Measurements from ENCODE around the gene CHRNG. TPM values are rescaled to one million over a fixed set of nuclear protein-coding genes. Genes with fewer than 3 reads are reported as not detected.

Gene CHRNG
- total RNA-seq, 1 donor from 2014 or later: not detected

DNA sequence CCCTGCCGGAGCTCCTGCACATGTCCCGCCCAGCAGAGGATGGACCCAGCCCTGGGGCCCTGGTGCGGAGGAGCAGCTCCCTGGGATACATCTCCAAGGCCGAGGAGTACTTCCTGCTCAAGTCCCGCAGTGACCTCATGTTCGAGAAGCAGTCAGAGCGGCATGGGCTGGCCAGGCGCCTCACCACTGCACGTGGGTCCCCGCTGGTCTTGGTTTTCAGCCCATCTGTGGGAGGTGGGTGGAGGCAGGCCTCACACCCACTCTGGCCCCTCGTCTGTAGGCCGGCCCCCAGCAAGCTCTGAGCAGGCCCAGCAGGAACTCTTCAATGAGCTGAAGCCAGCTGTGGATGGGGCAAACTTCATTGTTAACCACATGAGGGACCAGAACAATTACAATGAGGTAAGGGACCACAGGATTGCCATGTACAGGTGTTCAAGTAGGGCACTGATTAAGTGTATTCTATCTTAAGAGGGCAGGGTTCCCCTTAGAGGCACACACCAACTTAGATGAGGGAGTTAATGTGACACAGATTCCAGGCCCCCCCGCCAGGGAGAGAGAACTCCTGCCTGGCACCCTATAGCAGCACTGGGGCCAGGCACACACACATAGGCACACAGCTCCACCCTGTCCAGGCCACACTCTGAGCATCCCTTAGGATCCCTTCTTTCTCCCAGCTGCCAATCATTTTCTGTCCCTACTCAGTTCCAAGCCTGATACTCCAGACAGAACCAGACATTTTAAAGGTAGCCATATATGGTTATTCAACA is 5.4 kb upstream of the CHRNG start:
- Mint-ChIP-seq H3K9me3 (ENCODE audit: unreplicated experiment) (peaks cover 3% of the 10 kb centered on the region), H3K27ac (ENCODE audit: unreplicated experiment) (no peak overlapping the region), H3K4me1 (ENCODE audit: low read depth, unreplicated experiment) (peaks cover 2% of the 10 kb centered on the region), H3K4me3 (ENCODE audit: unreplicated experiment) (no peak overlapping the region), H3K27me3 (ENCODE audit: low read depth, unreplicated experiment) (peaks cover 14% of the 10 kb centered on the region), H3K36me3 (ENCODE audit: low read depth, unreplicated experiment) (peaks cover 5% of the 10 kb centered on the region)
- H3K4me2 ChIP-seq (ENCODE audit: low read length): no peak overlapping the region
- H3K9ac ChIP-seq (ENCODE audit: low read length): no peak overlapping the region
- H3K4me3 ChIP-seq (ENCODE audit: insufficient read depth, low read depth, low read length): no peak overlapping the region
- no peaks in the 10 kb centered on the region for H3K36me3 ChIP-seq (ENCODE audit: insufficient read depth, low read length)
- H3K4me1 ChIP-seq (ENCODE audit: insufficient read depth, low read length): no peaks in the 10 kb centered on the region
- H2AFZ ChIP-seq (ENCODE audit: low read depth, low read length): no peak overlapping the region
- DNase-seq (ENCODE audit: low read depth) (no peak), FAIRE-seq (no peak)
- H3K79me2 ChIP-seq (ENCODE audit: insufficient read depth, low read length): no peaks in the 10 kb centered on the region
- H3K27me3 ChIP-seq (ENCODE audit: insufficient read depth, low read length): no peaks in the 10 kb centered on the region
- no peak overlapping the region for H3K27ac ChIP-seq (ENCODE audit: low read depth, low read length)
- TF ChIP-seq EZH2 (IDR thresholded peaks at IDR 0.05; ENCODE audit: insufficient read depth, low read length): no peak
- TF ChIP-seq, protein P1, sequence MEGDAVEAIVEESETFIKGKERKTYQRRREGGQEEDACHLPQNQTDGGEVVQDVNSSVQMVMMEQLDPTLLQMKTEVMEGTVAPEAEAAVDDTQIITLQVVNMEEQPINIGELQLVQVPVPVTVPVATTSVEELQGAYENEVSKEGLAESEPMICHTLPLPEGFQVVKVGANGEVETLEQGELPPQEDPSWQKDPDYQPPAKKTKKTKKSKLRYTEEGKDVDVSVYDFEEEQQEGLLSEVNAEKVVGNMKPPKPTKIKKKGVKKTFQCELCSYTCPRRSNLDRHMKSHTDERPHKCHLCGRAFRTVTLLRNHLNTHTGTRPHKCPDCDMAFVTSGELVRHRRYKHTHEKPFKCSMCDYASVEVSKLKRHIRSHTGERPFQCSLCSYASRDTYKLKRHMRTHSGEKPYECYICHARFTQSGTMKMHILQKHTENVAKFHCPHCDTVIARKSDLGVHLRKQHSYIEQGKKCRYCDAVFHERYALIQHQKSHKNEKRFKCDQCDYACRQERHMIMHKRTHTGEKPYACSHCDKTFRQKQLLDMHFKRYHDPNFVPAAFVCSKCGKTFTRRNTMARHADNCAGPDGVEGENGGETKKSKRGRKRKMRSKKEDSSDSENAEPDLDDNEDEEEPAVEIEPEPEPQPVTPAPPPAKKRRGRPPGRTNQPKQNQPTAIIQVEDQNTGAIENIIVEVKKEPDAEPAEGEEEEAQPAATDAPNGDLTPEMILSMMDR (IDR thresholded peaks at IDR 0.05; ENCODE audit: insufficient read depth, low read depth, low read length): no peak
- H3K9me3 ChIP-seq (ENCODE audit: insufficient read depth, low read depth, low read length): peaks cover 4% of the 10 kb centered on the region
- H4K20me1 ChIP-seq (ENCODE audit: insufficient read depth, low read length): no peaks in the 10 kb centered on the region

DNA sequence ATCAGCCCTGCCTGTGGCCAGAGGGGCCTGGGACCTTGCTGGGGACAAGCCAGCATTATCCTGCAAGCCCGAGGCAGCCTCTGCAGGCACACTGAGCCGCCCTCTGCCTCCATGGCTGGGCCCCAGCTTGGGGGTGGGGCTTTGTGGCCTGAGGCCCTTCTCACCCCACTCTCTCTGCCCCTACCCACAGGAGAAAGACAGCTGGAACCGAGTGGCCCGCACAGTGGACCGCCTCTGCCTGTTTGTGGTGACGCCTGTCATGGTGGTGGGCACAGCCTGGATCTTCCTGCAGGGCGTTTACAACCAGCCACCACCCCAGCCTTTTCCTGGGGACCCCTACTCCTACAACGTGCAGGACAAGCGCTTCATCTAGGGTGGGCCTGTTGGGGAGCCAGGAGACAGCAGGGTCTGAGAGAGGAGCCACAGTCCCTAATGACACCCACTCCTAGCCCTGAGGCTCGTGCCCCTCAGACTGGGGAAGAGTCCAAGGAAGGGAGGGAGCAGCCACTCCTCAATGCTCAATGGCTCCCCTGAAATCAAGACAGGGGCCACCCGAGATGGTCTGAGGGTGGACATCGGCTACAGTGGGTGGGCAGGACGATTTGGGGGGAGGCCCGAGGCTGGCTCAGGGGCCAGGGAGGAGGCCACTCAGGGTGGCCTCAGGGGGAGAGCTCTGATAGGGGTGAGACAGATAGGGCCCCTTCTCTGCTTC is 4.4 kb upstream of the CHRNG start:
- Histone ChIP-seq H4K20me1 (ENCODE audit: insufficient read depth, low read length) (no peaks in the 10 kb centered on the region), H3K4me3 (ENCODE audit: insufficient read depth, low read depth, low read length) (no peak overlapping the region), H3K27ac (ENCODE audit: low read depth, low read length) (no peak overlapping the region), H3K9me3 (ENCODE audit: insufficient read depth, low read depth, low read length) (peaks cover 4% of the 10 kb centered on the region), H3K4me2 (ENCODE audit: low read length) (no peak overlapping the region), H3K4me1 (ENCODE audit: insufficient read depth, low read length) (no peaks in the 10 kb centered on the region), H3K79me2 (ENCODE audit: insufficient read depth, low read length) (no peaks in the 10 kb centered on the region), H3K27me3 (ENCODE audit: insufficient read depth, low read length) (no peaks in the 10 kb centered on the region), H2AFZ (ENCODE audit: low read depth, low read length) (no peak overlapping the region), H3K9ac (ENCODE audit: low read length) (no peak overlapping the region), H3K36me3 (ENCODE audit: insufficient read depth, low read length) (no peaks in the 10 kb centered on the region)
- peaks cover 2% of the 10 kb centered on the region for H3K4me1 Mint-ChIP-seq (ENCODE audit: low read depth, unreplicated experiment)
- FAIRE-seq (no peak), DNase-seq (ENCODE audit: low read depth) (no peak)
- H3K27ac Mint-ChIP-seq (ENCODE audit: unreplicated experiment): no peak overlapping the region
- H3K36me3 Mint-ChIP-seq (ENCODE audit: low read depth, unreplicated experiment): peaks cover 5% of the 10 kb centered on the region
- no peak for TF ChIP-seq EZH2 (IDR thresholded peaks at IDR 0.05; ENCODE audit: insufficient read depth, low read length)
- H3K4me3 Mint-ChIP-seq (ENCODE audit: unreplicated experiment): no peak overlapping the region
- peaks cover 10% of the 10 kb centered on the region for H3K27me3 Mint-ChIP-seq (ENCODE audit: low read depth, unreplicated experiment)
- H3K9me3 Mint-ChIP-seq (ENCODE audit: unreplicated experiment): peaks cover 3% of the 10 kb centered on the region

DNA sequence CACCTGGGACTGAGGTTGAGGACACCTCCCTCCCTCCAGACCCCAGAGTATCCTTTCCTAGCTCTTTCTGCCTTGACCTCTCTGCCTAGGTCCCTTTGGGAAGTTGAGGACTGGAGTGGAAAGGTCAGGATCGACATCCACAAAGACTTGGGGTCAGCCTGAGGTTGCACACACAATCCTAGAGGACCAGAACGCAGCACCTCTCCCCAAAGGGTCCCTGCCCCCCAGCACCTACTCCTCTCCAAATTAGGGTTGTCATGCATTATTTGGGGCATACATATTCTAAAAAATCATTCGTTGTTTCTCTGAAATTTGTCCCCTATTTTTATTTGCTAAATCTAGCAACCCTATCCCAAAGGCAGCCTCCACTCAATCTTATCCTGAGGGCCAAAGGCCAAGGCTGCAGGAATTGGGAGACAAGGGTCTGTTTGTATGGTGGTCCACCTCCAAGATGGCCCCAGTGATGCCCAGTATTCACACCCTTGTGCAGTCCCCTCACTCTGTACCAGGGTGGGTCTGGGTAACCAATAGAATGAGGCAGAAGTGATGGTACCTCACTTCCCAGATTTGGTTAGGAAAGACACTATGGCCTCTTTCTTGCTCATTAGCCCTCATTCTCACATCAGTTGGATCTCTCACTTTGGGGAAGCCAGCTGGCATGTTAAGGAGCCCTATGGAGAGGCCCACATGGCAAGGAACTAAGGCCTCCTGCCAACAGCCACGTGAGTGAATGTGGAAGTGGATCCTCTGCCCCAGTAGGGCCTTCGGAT is 3.5 kb upstream of the CHRNG start:
- no peak overlapping the region for H3K4me2 ChIP-seq (ENCODE audit: low read length)
- H3K9me3 ChIP-seq (ENCODE audit: insufficient read depth, low read depth, low read length): peaks cover 4% of the 10 kb centered on the region
- Mint-ChIP-seq H3K36me3 (ENCODE audit: low read depth, unreplicated experiment) (peaks cover 5% of the 10 kb centered on the region), H3K27ac (ENCODE audit: unreplicated experiment) (no peak overlapping the region), H3K9me3 (ENCODE audit: unreplicated experiment) (peaks cover 3% of the 10 kb centered on the region), H3K4me1 (ENCODE audit: low read depth, unreplicated experiment) (peaks cover 2% of the 10 kb centered on the region), H3K27me3 (ENCODE audit: low read depth, unreplicated experiment) (peaks cover 3% of the 10 kb centered on the region), H3K4me3 (ENCODE audit: unreplicated experiment) (peak overlapping the region; percentile 45)
- H3K4me3 ChIP-seq (ENCODE audit: insufficient read depth, low read depth, low read length): no peak overlapping the region
- no peak for FAIRE-seq
- no peaks in the 10 kb centered on the region for H3K79me2 ChIP-seq (ENCODE audit: insufficient read depth, low read length)
- DNase-seq (ENCODE audit: low read depth): no peak
- H2AFZ ChIP-seq (ENCODE audit: low read depth, low read length): no peak overlapping the region
- H3K27ac ChIP-seq (ENCODE audit: low read depth, low read length): no peak overlapping the region
- H3K4me1 ChIP-seq (ENCODE audit: insufficient read depth, low read length): no peaks in the 10 kb centered on the region
- no peak overlapping the region for H3K9ac ChIP-seq (ENCODE audit: low read length)
- no peaks in the 10 kb centered on the region for H4K20me1 ChIP-seq (ENCODE audit: insufficient read depth, low read length)
- TF ChIP-seq EZH2 (IDR thresholded peaks at IDR 0.05; ENCODE audit: insufficient read depth, low read length): no peak
- TF ChIP-seq, protein P1 (IDR thresholded peaks at IDR 0.05; ENCODE audit: insufficient read depth, low read depth, low read length): no peak
- H3K27me3 ChIP-seq (ENCODE audit: insufficient read depth, low read length): no peaks in the 10 kb centered on the region
- no peaks in the 10 kb centered on the region for H3K36me3 ChIP-seq (ENCODE audit: insufficient read depth, low read length)
